HepG2 (cell line): ENCODE measurements around the gene ARHGEF37. TPM values are rescaled to one million over a fixed set of nuclear protein-coding genes. Genes with fewer than 3 reads are reported as not detected.

Source experiments
- ATAC-seq: fragments of 200-7000 bp; cut with Tn5 transposase; 3 replicates; pipeline ENCODE4 v1.9.1; 2020; ENCODE audit warnings: mild to moderate bottlenecking, moderate library complexity
- BruUV-seq: library from RNA; stranded (reverse); fragments of 400-500 nt; replicated peaks from 2 replicates; lab custom pipeline; 2021; lab: Mats Ljungman, UMichigan
- CTCF ChIA-PET: fragments of 300-600 bp; formaldehyde crosslinking; extraction: SDS; loops from one replicate; lab custom pipeline; 2021; ENCODE audit warnings: low total read pairs, inconsistent platforms, low intra/inter-chr PET ratio; lab: Yijun Ruan, JAX
- POLR2A ChIA-PET: fragments of 350-600 bp; sonication (Branson Sonifier 250); formaldehyde crosslinking; loops from one replicate; lab custom pipeline; 2020; ENCODE audit warnings: antibody characterized with exemption, inconsistent platforms; lab: Yijun Ruan, JAX
- DNase-seq: peaks from one replicate; pipeline ENCODE4 v3.0.0-alpha.2; 2015; ENCODE audit warnings: low spot score
- FAIRE-seq: peaks from 3 replicates; lab custom pipeline; 2011; peaks lifted over from hg19 to GRCh38; lab: Jason Lieb, UNC
- H2AFZ ChIP-seq: one replicate; pipeline ENCODE4 v1.6.1; 2011; ENCODE audit warnings: low read length, inconsistent platforms
- H3K27ac ChIP-seq: fragments of 300-600 bp; 3 replicates; pipeline ENCODE4 v1.8.0; 2011; ENCODE audit warnings: mixed run types, mild to moderate bottlenecking, mixed read lengths, low read length, inconsistent platforms; ENCODE audit not compliant: insufficient read depth; ENCODE audit errors: extremely low read length
- H3K27me3 ChIP-seq, 2 experiments: fragments of 200-600 bp in 1 of 2; 2 replicates in 1 of 2; 3 replicates in 1 of 2; pipeline versions ENCODE4 v1.6.0 to v1.8.0; 2011; ENCODE audit warnings: low read length in 2 of 2, mild to moderate bottlenecking in 2 of 2, moderate library complexity in 2 of 2, inconsistent platforms in 1 of 2; ENCODE audit not compliant: insufficient read depth in 2 of 2, control insufficient read depth in 1 of 2
- H3K36me3 ChIP-seq, 2 experiments: fragments of 200-600 bp in 1 of 2; replicated peaks in 1 of 2; 2 replicates in 1 of 2; 3 replicates in 1 of 2; pipeline versions ENCODE4 v1.5.1 to v1.8.0; 2011; ENCODE audit warnings: low read length in 2 of 2, inconsistent platforms in 1 of 2; ENCODE audit not compliant: insufficient read depth in 2 of 2, control insufficient read depth in 1 of 2
- H3K4me1 ChIP-seq: 2 replicates; pipeline ENCODE4 v1.5.1; 2012; ENCODE audit warnings: low read length, inconsistent platforms; ENCODE audit not compliant: insufficient read depth
- H3K4me2 ChIP-seq: 2 replicates; pipeline ENCODE4 v1.6.0; 2011; ENCODE audit warnings: low read depth, low read length, inconsistent platforms
- H3K4me3 ChIP-seq, 3 experiments: fragments of 200-600 bp in 1 of 3; sonication (generic), shearing (Covaris generic) in 1 of 3; replicated peaks in 1 of 3; 2 replicates each; pipeline ENCODE4 v1.5.1; 2011 to 2016; ENCODE audit warnings: low read length in 3 of 3, inconsistent platforms in 2 of 3, low read depth in 2 of 3, mild to moderate bottlenecking in 2 of 3, control low read depth in 1 of 3, mixed read lengths in 1 of 3; ENCODE audit not compliant: insufficient read depth in 1 of 3
- H3K79me2 ChIP-seq: one replicate; pipeline ENCODE4 v1.6.1; 2011; ENCODE audit warnings: low read length, inconsistent platforms; ENCODE audit not compliant: insufficient read depth
- H3K9ac ChIP-seq: 2 replicates; pipeline ENCODE4 v1.6.0; 2011; ENCODE audit warnings: mild to moderate bottlenecking, low read depth, low read length, inconsistent platforms; ENCODE audit not compliant: insufficient read depth
- H3K9me3 ChIP-seq: 2 replicates; pipeline ENCODE4 v1.5.1; 2012; ENCODE audit warnings: mild to moderate bottlenecking, low read length
- H4K20me1 ChIP-seq: 2 replicates; pipeline ENCODE4 v1.6.0; 2011; ENCODE audit warnings: inconsistent platforms, mild to moderate bottlenecking, low read length, moderate library complexity; ENCODE audit not compliant: insufficient read depth
- E2F2 ChIP-seq: sonication (generic); formaldehyde crosslinking; IDR thresholded peaks from 2 replicates; pipeline ENCODE4 v1.4.0; 2020; ENCODE audit warnings: missing genetic modification reagents, borderline replicate concordance
- HIC2 ChIP-seq: sonication (generic); formaldehyde crosslinking; IDR thresholded peaks from 2 replicates; pipeline ENCODE4 v1.9.0; 2022; ENCODE audit warnings: low read depth, missing genetic modification reagents
- NFE2L2 ChIP-seq: fragments of 150-350 bp; IDR thresholded peaks from 2 replicates; pipeline ENCODE4 v1.6.1; 2014; ENCODE audit warnings: low read length
- SP4 ChIP-seq: sonication (generic); formaldehyde crosslinking; IDR thresholded peaks from 2 replicates; pipeline ENCODE4 v1.8.1; 2023; ENCODE audit warnings: mild to moderate bottlenecking, missing genetic modification reagents
- ZKSCAN1 ChIP-seq: fragments of 150-350 bp; IDR thresholded peaks from 2 replicates; pipeline ENCODE4 v1.6.1; 2014; ENCODE audit warnings: low read length
- ZNF326 ChIP-seq: sonication (generic); formaldehyde crosslinking; IDR thresholded peaks from 2 replicates; pipeline ENCODE4 v1.4.0; 2020; ENCODE audit warnings: missing genetic modification reagents, borderline replicate concordance
- ZNF878 ChIP-seq: sonication (generic); formaldehyde crosslinking; IDR thresholded peaks from 2 replicates; pipeline ENCODE4 v1.8.1; 2023; ENCODE audit warnings: mild to moderate bottlenecking, missing genetic modification reagents, moderate library complexity
- WGBS: methylation state at CpG from one replicate; pipeline ENCODE4 v1.1.6; 2017; ENCODE audit warnings: low lambda C conversion rate; 5-methylcytosine and 5-hydroxymethylcytosine counted together
- in situ Hi-C: cut with HindIII; loops from 2 replicates; pipeline ENCODE4 v1.10.0; 2017; ENCODE audit warnings: low pct_unique_long_range_greater_than_20kb; ENCODE audit not compliant: extremely low pct_ligation_motif_present
- intact Hi-C: fragments of 100-400 bp; cut with micrococcal nuclease; formaldehyde crosslinking; loops from one replicate; pipeline ENCODE4 v1.10.0; 2022; ENCODE audit not compliant: unreplicated experiment
- polyA plus RNA-seq, 8 experiments: library from polyadenylated mRNA; depleted of rRNA in 3 of 8; stranded (reverse) in 7 of 8; unstranded in 1 of 8; fragments of >200 nt; fragmentation: Illumina TruSeq in 4 of 8; extraction: Trizol in 4 of 8; gene quantifications; 2 replicates each; pipeline versions ENCODE4 v1.2.1 to v1.2.3, GENCODE V29; 2011 to 2016; ENCODE audit warnings: low read depth in 4 of 8, missing spikeins in 1 of 8, mixed read lengths in 1 of 8; ENCODE audit not compliant: insufficient read depth in 1 of 8
- total RNA-seq, 5 experiments: library from RNA; depleted of rRNA; stranded (reverse); fragments of >200 nt; fragmentation: Illumina TruSeq; extraction: Trizol; gene quantifications; 2 replicates each; pipeline ENCODE4 v1.2.3, GENCODE V29; 2016; ENCODE audit warnings: low read depth in 1 of 5
- TF ChIP-seq, protein P1 (sequence below): sonication (generic); formaldehyde crosslinking; IDR thresholded peaks from 2 replicates; pipeline ENCODE4 v1.8.0; 2023; ENCODE audit warnings: mild to moderate bottlenecking, missing genetic modification reagents
- TF ChIP-seq, protein P2 (sequence below): sonication (generic); formaldehyde crosslinking; IDR thresholded peaks from 2 replicates; pipeline ENCODE4 v1.8.1; 2023; ENCODE audit warnings: mild to moderate bottlenecking, missing genetic modification reagents
- TF ChIP-seq, protein P3 (sequence below): sonication (generic); formaldehyde crosslinking; IDR thresholded peaks from 2 replicates; pipeline ENCODE4 v1.9.0; 2021; ENCODE audit warnings: mild to moderate bottlenecking, missing genetic modification reagents

Gene ARHGEF37
- total and polyA plus RNA-seq, 2 of the 13 experiments (the other 11 are each of a cell fraction or from before 2014, with no cell fraction given) = 0.18 to 0.27 TPM

DNA sequence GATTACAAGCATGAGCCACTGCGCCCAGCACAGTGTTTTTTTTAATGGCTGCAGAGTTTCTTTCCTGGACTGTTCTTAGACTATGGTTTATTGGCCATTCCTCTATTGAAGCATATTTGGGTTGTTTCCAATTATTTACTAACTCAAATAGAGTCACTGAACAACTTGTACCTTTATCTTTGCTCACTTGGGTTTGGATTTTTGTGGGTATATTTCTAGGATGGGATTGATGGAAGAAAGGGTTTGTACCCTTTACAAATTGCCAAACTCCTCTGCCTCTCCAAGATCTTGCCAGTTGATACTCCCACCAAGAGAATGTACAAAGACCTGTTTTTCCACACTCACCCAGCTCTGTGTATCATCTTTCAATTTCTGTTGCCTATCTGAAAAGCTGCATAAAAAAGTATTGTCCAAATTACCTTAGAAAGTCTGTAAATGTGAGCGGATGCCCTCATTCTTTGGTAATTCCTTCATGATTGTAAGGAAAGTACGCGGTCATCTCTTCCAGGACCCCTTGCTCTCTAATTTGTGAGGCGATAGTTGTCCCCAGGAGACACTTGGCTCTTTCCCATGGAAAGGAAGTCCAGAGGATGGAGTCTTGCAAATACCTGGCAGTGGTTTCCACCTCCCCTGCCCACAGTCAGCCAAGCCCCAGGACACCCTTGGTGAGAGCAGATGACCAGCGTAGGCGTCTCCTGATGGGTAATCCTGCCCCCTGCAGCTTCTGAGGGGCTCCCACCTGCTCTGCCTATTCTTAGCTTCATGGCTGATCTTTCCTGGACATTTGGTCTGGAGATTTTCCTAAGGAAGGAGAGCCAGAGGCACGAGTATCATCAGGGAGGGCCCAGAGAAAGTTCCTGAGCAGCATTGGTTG, 33.0 kb downstream of the ARHGEF37 start:
- POLR2A ChIA-PET = no interaction called here
- TF ChIP-seq HIC2 (CRISPR knock-in tag) (no peak), NFE2L2 (no peak), ZNF878 (CRISPR knock-in tag) (no peak), SP4 (no peak), ZKSCAN1 (no peak), E2F2 (CRISPR knock-in tag) (no peak), ZNF326 (CRISPR knock-in tag) (no peak)
- TF ChIP-seq, protein P1, sequence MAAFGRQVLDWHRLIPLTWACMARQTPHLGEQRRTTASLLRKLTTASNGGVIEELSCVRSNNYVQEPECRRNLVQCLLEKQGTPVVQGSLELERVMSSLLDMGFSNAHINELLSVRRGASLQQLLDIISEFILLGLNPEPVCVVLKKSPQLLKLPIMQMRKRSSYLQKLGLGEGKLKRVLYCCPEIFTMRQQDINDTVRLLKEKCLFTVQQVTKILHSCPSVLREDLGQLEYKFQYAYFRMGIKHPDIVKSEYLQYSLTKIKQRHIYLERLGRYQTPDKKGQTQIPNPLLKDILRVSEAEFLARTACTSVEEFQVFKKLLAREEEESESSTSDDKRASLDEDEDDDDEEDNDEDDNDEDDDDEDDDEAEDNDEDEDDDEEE (CRISPR knock-in tag) = no peak
- TF ChIP-seq, protein P2, sequence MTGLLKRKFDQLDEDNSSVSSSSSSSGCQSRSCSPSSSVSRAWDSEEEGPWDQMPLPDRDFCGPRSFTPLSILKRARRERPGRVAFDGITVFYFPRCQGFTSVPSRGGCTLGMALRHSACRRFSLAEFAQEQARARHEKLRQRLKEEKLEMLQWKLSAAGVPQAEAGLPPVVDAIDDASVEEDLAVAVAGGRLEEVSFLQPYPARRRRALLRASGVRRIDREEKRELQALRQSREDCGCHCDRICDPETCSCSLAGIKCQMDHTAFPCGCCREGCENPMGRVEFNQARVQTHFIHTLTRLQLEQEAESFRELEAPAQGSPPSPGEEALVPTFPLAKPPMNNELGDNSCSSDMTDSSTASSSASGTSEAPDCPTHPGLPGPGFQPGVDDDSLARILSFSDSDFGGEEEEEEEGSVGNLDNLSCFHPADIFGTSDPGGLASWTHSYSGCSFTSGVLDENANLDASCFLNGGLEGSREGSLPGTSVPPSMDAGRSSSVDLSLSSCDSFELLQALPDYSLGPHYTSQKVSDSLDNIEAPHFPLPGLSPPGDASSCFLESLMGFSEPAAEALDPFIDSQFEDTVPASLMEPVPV (CRISPR knock-in tag) = no peak
- TF ChIP-seq, protein P3, sequence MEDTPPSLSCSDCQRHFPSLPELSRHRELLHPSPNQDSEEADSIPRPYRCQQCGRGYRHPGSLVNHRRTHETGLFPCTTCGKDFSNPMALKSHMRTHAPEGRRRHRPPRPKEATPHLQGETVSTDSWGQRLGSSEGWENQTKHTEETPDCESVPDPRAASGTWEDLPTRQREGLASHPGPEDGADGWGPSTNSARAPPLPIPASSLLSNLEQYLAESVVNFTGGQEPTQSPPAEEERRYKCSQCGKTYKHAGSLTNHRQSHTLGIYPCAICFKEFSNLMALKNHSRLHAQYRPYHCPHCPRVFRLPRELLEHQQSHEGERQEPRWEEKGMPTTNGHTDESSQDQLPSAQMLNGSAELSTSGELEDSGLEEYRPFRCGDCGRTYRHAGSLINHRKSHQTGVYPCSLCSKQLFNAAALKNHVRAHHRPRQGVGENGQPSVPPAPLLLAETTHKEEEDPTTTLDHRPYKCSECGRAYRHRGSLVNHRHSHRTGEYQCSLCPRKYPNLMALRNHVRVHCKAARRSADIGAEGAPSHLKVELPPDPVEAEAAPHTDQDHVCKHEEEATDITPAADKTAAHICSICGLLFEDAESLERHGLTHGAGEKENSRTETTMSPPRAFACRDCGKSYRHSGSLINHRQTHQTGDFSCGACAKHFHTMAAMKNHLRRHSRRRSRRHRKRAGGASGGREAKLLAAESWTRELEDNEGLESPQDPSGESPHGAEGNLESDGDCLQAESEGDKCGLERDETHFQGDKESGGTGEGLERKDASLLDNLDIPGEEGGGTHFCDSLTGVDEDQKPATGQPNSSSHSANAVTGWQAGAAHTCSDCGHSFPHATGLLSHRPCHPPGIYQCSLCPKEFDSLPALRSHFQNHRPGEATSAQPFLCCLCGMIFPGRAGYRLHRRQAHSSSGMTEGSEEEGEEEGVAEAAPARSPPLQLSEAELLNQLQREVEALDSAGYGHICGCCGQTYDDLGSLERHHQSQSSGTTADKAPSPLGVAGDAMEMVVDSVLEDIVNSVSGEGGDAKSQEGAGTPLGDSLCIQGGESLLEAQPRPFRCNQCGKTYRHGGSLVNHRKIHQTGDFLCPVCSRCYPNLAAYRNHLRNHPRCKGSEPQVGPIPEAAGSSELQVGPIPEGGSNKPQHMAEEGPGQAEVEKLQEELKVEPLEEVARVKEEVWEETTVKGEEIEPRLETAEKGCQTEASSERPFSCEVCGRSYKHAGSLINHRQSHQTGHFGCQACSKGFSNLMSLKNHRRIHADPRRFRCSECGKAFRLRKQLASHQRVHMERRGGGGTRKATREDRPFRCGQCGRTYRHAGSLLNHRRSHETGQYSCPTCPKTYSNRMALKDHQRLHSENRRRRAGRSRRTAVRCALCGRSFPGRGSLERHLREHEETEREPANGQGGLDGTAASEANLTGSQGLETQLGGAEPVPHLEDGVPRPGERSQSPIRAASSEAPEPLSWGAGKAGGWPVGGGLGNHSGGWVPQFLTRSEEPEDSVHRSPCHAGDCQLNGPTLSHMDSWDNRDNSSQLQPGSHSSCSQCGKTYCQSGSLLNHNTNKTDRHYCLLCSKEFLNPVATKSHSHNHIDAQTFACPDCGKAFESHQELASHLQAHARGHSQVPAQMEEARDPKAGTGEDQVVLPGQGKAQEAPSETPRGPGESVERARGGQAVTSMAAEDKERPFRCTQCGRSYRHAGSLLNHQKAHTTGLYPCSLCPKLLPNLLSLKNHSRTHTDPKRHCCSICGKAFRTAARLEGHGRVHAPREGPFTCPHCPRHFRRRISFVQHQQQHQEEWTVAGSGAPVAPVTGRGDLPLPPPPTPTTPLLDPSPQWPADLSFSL = no peak

More for the DNA sequence above, 33.0 kb downstream of the ARHGEF37 start:
- ATAC-seq = no peak
- H3K36me3 ChIP-seq = no peaks in the 10 kb centered on the region
- WGBS = 65% methylated on average over 8 of the region's 8 CpGs
- no peaks in the 10 kb centered on the region for H3K79me2 ChIP-seq
- peaks cover 23% of the 10 kb centered on the region for H3K4me1 ChIP-seq
- no TSS peak for BruUV-seq
- DNase-seq = no peak
- no peak overlapping the region for H3K4me2 ChIP-seq
- no peak overlapping the region for H3K9ac ChIP-seq
- CTCF ChIA-PET = no interaction called here
- intact Hi-C loops = no loop called here
- H3K27me3 ChIP-seq = peaks cover 0 to 3% of the 10 kb centered on the region in 2 experiments; a peak in 1 of 5 replicates
- H3K4me3 ChIP-seq = no peak overlapping the region
- in situ Hi-C loops = no loop called here
- H2AFZ ChIP-seq = no peak overlapping the region
- no peak overlapping the region for H3K27ac ChIP-seq
- FAIRE-seq = no peak
- no peaks in the 10 kb centered on the region for H4K20me1 ChIP-seq
- no peaks in the 10 kb centered on the region for H3K9me3 ChIP-seq
